Epithelial cell of proximal tubule (primary cell): ENCODE measurements around the gene EMSY. TPM values are rescaled to one million over a fixed set of nuclear protein-coding genes. Genes with fewer than 3 reads are reported as not detected.

Experiments used
- DNase-seq: peaks from one replicate; pipeline ENCODE4 v3.0.0-alpha.2; 2011; ENCODE audit warnings: low read depth
- H3K4me3 ChIP-seq: 2 replicates; pipeline ENCODE4 v1.5.1; 2011; ENCODE audit warnings: low read depth, mild to moderate bottlenecking, low read length
- CTCF ChIP-seq: conservative IDR thresholded peaks from 2 replicates; pipeline ENCODE4 v1.5.1; 2012; ENCODE audit warnings: low read depth, mild to moderate bottlenecking, low read length
- total RNA-seq: library from RNA; depleted of rRNA; stranded (reverse); fragments of >200 nt; gene quantifications from 2 replicates; pipeline ENCODE4 v1.2.3, GENCODE V29; 2015

EMSY gene
- total RNA-seq, 1 donor from 2014 or later, result 7.8 TPM

DNA sequence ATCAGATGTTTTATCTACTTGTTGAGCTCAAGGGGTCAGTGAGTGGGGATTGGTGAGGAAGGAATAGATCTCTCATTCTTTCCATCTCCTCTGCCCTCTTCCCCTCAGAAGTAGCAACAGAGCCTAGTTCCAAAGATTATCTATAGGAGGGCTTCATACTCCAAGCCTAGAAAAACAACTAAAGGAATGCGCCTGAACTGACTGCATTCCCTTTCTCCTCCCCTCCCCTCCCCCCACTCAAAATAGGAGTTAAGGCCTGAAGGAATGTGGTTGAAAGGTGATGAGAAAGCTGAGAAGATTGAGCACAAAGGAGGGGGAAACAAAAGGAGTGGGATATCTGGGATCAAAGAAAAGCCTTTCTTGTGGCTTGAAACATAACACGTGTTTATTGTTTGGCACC, 10.5 kb downstream of the EMSY start:
- no peak for DNase-seq
- TF ChIP-seq CTCF, result no peak
- no peak overlapping the region for H3K4me3 ChIP-seq

- DNase-seq, result no peak
- no peak overlapping the region for H3K4me3 ChIP-seq
- TF ChIP-seq CTCF, result no peak
Measured at GRCh38 chr11:76455931-76456330, 11.1 kb downstream of the EMSY start.

GRCh38 chr11:76456571-76456970, 11.8 kb downstream of the EMSY start:
- no peak for TF ChIP-seq CTCF
- no peak for DNase-seq
- H3K4me3 ChIP-seq, result no peak overlapping the region

GRCh38 chr11:76459299-76459698, 14.5 kb downstream of the EMSY start:
- DNase-seq, result no peak
- no peak overlapping the region for H3K4me3 ChIP-seq
- TF ChIP-seq CTCF, result peak; percentile 49

GRCh38 chr11:76459846-76460245, 15.0 kb downstream of the EMSY start:
- TF ChIP-seq CTCF, result no peak
- no peak for DNase-seq
- no peak overlapping the region for H3K4me3 ChIP-seq

DNA sequence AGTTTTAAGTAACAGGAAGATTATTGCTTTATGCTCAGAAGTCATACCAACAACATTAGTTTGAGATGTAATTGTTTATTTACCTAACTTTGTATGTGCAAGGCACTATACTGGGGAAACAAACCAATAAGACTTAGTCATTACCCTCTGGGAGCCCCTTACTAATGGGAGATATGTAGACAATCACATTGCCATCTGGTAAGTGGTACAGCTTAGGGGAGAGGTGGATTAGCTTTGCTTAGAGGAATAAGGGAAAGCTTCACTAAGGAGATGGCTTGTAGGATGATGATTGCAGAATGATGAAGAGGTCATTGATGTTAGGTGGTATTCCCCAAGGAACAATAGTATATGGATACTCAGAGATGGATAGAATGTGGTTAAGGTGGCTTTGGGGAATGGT, 17.5 kb downstream of the EMSY start:
- no peak overlapping the region for H3K4me3 ChIP-seq
- no peak for TF ChIP-seq CTCF
- no peak for DNase-seq

GRCh38 chr11:76465701-76466100, 20.9 kb downstream of the EMSY start:
- DNase-seq, result no peak
- H3K4me3 ChIP-seq, result no peak overlapping the region
- no peak for TF ChIP-seq CTCF
